T-helper 2 cell treated with Interferon-gamma antibody and Interleukin-4, amounts not matched to agents 5 μg/mL and 100 μg/mL, for 36 hours (primary cell): ENCODE measurements around the gene MCM6.
A peak's percentile ranks its signal among the peaks of the same experiment; 100 is the strongest.
"Not testable (repeated sequence)": the region's sequence is repeated elsewhere in the genome, so short reads cannot be mapped to it uniquely, and the experiment has no call there.

Experiments
- DNase-seq: peaks from one replicate; pipeline ENCODE4 v3.0.0; 2021; ENCODE audit warnings: low spot score
- H3K27ac Mint-ChIP-seq: one replicate; pipeline ENCODE4 v1.8.0; 2021; ENCODE audit warnings: mild to moderate bottlenecking, mixed read lengths
- H3K27me3 Mint-ChIP-seq: one replicate; pipeline ENCODE4 v1.8.0; 2021; ENCODE audit warnings: low read depth, mixed read lengths
- H3K36me3 Mint-ChIP-seq: one replicate; pipeline ENCODE4 v1.8.0; 2021; ENCODE audit warnings: low read depth, mixed read lengths
- H3K4me1 Mint-ChIP-seq: one replicate; pipeline ENCODE4 v1.8.0; 2021; ENCODE audit warnings: low read depth, mixed read lengths
- H3K4me3 Mint-ChIP-seq: one replicate; pipeline ENCODE4 v1.8.0; 2022; ENCODE audit warnings: mild to moderate bottlenecking, moderate library complexity, mixed read lengths
- H3K9me3 Mint-ChIP-seq: one replicate; pipeline ENCODE4 v1.8.0; 2021; ENCODE audit warnings: mixed read lengths

Gene MCM6

DNA sequence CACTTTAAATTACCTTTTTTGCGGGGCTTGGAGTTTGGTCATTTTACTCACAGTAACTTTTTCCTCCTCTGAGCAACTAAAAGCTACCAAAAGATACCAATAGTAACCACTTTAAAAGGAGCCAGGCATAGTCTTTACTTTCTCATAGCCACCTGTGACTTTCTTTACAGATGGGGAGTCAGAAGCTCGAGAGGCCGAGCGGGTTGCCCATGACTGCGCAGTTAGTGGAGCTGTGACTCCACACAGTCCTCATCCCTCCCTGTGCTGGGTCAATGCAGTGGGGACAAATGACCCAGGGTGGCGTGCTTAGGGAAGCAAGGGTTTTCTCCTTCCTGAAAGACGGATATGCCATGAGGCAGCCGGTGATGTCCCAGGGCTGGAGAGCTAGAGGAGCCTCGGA lies 51.1 kb downstream of the MCM6 start:
- no peak overlapping the region for H3K4me3 Mint-ChIP-seq
- DNase-seq = no peak
- H3K27ac Mint-ChIP-seq = no peak overlapping the region

DNA sequence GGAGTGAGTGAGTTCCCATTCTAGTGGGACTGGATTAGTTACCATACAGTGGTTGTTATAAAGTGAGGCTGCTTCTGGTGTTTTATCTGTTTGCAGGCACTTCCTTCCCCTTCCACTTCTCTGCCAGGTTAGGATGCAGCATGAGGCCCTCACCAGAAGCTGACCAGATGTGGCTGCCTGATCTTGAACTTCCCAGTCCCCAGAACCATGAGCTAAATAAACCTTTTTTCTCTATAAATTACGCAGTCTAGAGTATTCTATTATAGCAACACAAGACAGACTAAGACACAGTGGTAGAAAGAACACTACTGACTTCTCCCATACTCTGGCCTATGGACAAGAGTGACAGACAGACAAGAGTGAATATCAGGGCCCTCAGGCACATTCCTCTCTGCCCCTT lies 53.4 kb downstream of the MCM6 start:
- Mint-ChIP-seq H3K4me3 (no peak overlapping the region), H3K27me3 (no peaks in the 10 kb centered on the region), H3K4me1 (peaks cover 39% of the 10 kb centered on the region), H3K9me3 (peaks cover 20% of the 10 kb centered on the region), H3K27ac (peak overlapping the region; percentile 2), H3K36me3 (peaks cover 37% of the 10 kb centered on the region)
- DNase-seq = no peak

More for the DNA sequence above, 51.1 kb downstream of the MCM6 start:
- Mint-ChIP-seq H3K36me3 (peaks cover 36% of the 10 kb centered on the region), H3K9me3 (peaks cover 20% of the 10 kb centered on the region), H3K27me3 (no peaks in the 10 kb centered on the region), H3K4me1 (peaks cover 28% of the 10 kb centered on the region)

DNA sequence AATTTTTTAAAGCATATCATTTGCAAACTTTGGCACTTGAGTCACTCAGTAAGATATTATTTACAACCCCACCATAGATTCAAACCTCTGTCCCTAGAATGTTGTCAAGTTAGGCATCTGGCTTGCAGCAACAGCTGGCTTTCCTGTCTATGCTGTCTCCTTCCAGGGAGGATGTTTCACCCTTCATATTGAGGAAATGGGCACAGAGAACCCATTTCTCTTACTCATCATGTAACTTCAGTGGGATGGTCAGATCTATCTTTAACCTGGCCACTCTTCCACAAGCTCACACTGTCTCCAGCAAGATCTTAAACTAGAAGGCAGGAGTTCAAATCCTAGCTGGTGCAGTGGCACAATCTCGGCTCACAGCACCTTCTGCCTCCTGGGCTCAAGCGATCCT lies 55.1 kb downstream of the MCM6 start:
- Mint-ChIP-seq H3K27me3 (no peaks in the 10 kb centered on the region), H3K4me3 (peak overlapping the region; percentile 79), H3K27ac (peak overlapping the region; percentile 89), H3K36me3 (peaks cover 37% of the 10 kb centered on the region), H3K4me1 (peaks cover 39% of the 10 kb centered on the region), H3K9me3 (peaks cover 20% of the 10 kb centered on the region)
- no peak for DNase-seq

DNA sequence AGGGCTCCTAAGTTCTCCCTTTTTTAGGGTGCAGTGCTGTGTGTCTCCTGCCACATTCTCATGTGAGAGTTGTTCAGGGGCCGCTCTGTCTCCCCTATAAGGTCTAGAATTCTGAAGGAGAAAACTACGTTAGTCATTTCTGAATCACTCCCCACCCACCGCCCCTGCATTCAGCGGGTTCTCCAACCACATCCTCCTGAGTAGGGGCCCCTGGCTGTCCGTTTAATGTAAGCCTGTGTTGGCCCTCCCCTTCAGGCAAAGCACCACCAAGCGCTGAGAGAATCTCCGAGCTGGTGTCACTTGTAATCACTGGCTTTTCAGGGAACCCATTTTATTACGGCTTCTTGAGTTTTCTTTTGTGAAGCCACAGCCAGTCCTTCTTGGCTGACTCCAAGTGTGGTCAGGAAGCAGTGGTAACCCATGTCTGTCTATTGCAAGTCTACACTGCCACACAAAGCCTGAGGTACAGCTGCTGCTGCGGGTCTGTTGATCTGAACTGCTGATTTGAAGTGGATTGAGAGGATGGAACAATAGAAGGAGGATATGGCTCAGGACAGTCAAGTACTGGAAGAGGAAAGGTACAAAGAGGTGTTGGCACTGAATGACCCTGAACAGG lies 56.1 kb downstream of the MCM6 start:
- peak; percentile 93 for DNase-seq
- Mint-ChIP-seq H3K36me3 (peaks cover 38% of the 10 kb centered on the region), H3K4me1 (peaks cover 35% of the 10 kb centered on the region), H3K9me3 (peaks cover 20% of the 10 kb centered on the region), H3K27me3 (no peaks in the 10 kb centered on the region), H3K4me3 (peak overlapping the region; percentile 79), H3K27ac (peak overlapping the region; percentile 89)

DNA sequence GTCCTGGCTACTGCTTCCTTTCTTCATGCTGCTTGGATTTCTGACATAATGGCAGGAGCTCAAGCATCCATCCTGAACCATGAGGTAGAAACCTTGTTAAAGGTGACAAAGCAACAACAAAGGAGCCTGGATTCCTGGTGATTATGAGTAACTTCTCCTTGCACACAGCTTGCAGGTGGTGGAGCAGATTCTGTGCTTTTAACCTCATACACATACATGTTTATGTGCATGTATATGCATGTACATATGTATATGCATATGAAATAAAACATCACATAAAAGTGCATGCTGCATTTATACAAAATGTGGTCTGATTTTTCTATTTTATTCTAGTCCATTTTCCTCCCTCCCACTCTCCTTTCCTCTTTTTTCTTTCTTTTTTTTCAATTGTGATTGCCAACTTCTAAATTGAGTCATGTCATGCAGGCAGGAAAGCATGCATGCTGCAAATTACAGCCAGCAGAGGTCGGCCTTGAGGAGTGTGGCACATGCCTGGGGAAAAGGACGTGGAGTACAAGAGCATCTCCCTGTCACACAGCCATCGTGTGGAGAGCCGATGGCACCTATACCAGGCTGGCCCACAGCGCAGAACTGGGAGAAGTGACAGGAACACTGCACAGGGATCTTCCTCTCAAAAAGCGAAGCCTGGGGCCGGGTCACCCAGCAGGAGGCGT lies 57.2 kb downstream of the MCM6 start:
- peaks cover 35% of the 10 kb centered on the region for H3K4me1 Mint-ChIP-seq
- H3K36me3 Mint-ChIP-seq = peaks cover 35% of the 10 kb centered on the region
- H3K9me3 Mint-ChIP-seq = peaks cover 20% of the 10 kb centered on the region
- H3K27me3 Mint-ChIP-seq = no peaks in the 10 kb centered on the region
- peak overlapping the region; percentile 10 for H3K27ac Mint-ChIP-seq
- peak; percentile 53 for DNase-seq
- no peak overlapping the region for H3K4me3 Mint-ChIP-seq

DNA sequence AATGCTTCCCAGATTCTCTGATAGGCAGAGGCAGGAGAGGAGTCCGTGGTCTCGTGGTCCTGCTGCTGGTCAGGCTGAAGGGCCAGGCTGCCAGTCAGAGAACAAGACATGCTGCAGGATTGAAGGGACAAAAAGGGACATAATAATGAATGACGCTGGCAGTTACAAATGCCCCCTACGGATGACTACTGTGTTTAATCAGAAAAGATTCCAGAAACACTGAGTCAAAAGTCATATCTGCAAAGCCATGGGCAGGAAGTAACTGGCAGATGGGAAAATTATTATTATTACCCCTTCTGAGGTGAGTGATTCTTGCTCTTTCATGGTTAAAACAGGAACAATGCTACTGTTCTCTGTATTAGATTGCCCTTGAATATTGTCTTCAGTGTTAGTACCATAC lies 58.3 kb downstream of the MCM6 start:
- Mint-ChIP-seq H3K4me1 (peaks cover 30% of the 10 kb centered on the region), H3K4me3 (no peak overlapping the region), H3K9me3 (peaks cover 9% of the 10 kb centered on the region), H3K27me3 (no peaks in the 10 kb centered on the region), H3K36me3 (peaks cover 23% of the 10 kb centered on the region), H3K27ac (no peak overlapping the region)
- no peak for DNase-seq

DNA sequence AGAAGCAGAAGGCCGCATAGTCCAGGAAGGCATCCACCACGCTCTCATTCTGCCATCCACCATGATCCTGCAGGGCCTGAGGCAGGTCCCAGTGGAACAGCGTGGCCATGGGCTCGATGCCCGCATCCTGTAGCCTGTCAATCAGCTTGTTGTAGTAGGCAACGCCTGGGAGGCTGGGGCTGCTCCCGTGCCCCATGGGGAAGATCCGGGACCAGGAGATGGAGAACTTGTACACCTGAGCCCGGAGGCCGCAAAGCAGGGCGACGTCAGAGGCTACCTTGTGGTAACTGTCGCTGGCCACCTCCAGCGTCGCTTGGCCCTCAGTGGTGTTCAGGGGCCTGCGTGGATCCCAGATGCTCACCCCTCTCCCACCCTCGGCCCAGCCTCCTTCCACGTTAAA lies 58.8 kb downstream of the MCM6 start:
- no peak for DNase-seq
- no peak overlapping the region for H3K27ac Mint-ChIP-seq
- peaks cover 21% of the 10 kb centered on the region for H3K36me3 Mint-ChIP-seq
- peaks cover 30% of the 10 kb centered on the region for H3K4me1 Mint-ChIP-seq
- no peak overlapping the region for H3K4me3 Mint-ChIP-seq
- H3K9me3 Mint-ChIP-seq = peaks cover 4% of the 10 kb centered on the region
- H3K27me3 Mint-ChIP-seq = no peaks in the 10 kb centered on the region

DNA sequence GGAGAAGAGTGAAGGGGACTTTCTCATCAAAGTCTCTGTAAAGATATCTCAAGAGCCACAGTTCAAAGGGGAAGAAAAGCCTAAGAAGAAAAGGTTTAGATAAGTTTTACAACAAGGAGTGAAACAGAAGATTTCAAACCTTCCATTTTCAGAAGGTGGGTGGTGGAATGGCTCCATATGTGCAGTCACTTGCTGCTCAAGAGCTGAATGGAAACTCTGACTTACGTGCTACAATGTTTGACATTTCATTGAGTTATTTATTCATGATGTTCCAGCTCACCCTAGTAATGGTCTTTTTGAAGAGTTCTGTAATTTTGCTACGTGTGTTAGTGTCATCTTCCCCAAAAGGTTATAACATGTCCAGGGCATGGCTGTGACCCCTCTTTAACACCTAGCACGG lies 61.0 kb downstream of the MCM6 start:
- no peak for DNase-seq
- no peak overlapping the region for H3K4me3 Mint-ChIP-seq
- H3K27ac Mint-ChIP-seq = peak overlapping the region; percentile 43
- H3K36me3 Mint-ChIP-seq = peaks cover 19% of the 10 kb centered on the region
- H3K27me3 Mint-ChIP-seq = no peaks in the 10 kb centered on the region
- H3K9me3 Mint-ChIP-seq = peaks cover 7% of the 10 kb centered on the region
- peaks cover 15% of the 10 kb centered on the region for H3K4me1 Mint-ChIP-seq

DNA sequence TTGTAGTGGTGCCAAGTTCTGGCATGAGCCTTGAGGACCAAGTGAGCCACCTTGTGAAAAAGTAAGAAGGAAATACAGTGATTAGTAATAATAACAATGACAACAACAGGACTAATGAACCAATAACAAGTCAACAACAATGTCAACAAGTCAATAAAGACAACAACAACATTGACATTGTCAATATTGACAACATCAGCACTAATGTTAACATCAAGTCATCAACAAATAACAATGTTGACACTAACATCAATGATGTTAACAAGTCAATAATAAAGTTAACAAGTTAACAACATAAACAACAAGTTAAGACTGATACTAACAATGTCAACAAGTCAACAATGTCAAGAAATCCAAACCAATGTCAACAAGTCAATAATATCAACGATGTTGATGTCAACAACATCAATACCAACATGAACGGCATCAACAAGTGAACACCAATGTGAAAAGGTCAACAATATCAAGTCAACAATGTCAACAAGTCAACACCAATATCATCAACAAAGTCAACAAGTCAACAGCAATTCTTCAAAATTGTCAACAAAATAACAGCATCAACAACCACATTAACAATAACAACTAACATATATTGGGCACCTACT lies 63.2 kb downstream of the MCM6 start:
- peaks cover 3% of the 10 kb centered on the region for H3K4me1 Mint-ChIP-seq
- H3K4me3 Mint-ChIP-seq = no peak overlapping the region
- H3K27ac Mint-ChIP-seq = no peak overlapping the region
- DNase-seq = no peak
- H3K36me3 Mint-ChIP-seq = peaks cover 17% of the 10 kb centered on the region
- no peaks in the 10 kb centered on the region for H3K27me3 Mint-ChIP-seq
- H3K9me3 Mint-ChIP-seq = peaks cover 7% of the 10 kb centered on the region

DNA sequence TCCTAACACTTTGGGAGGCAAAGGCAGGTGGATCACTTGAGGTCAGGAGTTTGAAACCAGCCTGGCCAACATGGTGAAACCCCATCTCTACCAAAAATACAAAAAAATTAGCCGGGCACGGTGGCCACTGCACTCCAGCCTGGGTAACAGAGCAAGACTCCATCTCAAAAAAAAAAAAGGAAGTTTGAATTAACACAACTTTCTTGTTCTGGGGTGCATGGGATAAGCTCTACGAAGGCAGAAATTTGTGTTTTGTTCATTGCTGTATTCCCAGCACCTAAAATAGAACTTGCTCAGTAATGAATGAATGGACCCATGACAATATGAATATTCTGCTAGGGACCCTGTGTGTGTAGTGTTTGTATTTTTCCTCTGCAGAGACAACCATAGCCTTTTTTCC lies 68.4 kb downstream of the MCM6 start:
- H3K4me3 Mint-ChIP-seq, H3K27ac Mint-ChIP-seq, H3K27me3 Mint-ChIP-seq, H3K4me1 Mint-ChIP-seq, DNase-seq, H3K9me3 Mint-ChIP-seq: not testable (repeated sequence)
- H3K36me3 Mint-ChIP-seq = peaks cover 17% of the 10 kb centered on the region

DNA sequence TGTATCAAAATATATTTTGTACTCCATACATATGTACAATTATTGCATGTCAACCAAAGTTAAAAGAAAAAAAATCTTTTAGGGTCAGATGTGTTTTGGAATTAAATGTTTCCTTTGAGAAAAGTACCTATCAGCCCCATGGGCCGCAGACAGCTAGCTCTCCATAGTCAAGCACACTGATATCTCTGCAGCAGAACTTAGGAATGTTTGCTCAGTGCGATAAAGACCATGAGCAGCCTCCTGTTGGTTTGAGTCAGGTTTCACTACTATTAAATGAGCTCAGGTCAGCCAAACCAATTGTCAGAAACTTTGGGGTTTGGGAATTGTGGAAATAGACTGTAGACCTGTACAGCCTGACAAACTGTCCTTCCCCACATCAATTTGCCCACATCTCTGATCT lies 73.0 kb downstream of the MCM6 start:
- H3K27me3 Mint-ChIP-seq = no peaks in the 10 kb centered on the region
- peaks cover 17% of the 10 kb centered on the region for H3K9me3 Mint-ChIP-seq
- H3K27ac Mint-ChIP-seq = no peak overlapping the region
- H3K4me3 Mint-ChIP-seq = no peak overlapping the region
- no peaks in the 10 kb centered on the region for H3K4me1 Mint-ChIP-seq
- H3K36me3 Mint-ChIP-seq = peaks cover 25% of the 10 kb centered on the region
- DNase-seq = no peak

DNA sequence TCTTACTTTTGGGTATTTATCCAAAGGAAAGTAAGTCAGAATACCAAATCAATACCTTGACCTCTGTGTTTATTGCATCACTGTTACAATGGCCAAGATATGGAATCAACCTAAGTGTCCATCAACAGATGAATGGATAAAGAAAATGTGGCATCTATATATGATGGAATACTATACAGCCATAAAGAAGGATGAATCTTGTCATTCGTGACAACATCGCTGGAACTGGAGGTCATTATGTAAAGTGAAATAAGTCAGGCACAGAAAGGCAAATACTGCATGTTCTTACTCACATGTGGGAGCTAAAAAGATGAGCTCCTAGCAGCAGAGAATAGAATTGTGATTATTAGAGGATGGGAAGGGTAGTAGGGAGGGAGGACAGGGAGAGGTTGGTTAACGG lies 73.9 kb downstream of the MCM6 start:
- peaks cover 17% of the 10 kb centered on the region for H3K9me3 Mint-ChIP-seq
- peaks cover 5% of the 10 kb centered on the region for H3K4me1 Mint-ChIP-seq
- peaks cover 27% of the 10 kb centered on the region for H3K36me3 Mint-ChIP-seq
- H3K27ac Mint-ChIP-seq = no peak overlapping the region
- DNase-seq = no peak
- no peak overlapping the region for H3K4me3 Mint-ChIP-seq
- no peaks in the 10 kb centered on the region for H3K27me3 Mint-ChIP-seq

DNA sequence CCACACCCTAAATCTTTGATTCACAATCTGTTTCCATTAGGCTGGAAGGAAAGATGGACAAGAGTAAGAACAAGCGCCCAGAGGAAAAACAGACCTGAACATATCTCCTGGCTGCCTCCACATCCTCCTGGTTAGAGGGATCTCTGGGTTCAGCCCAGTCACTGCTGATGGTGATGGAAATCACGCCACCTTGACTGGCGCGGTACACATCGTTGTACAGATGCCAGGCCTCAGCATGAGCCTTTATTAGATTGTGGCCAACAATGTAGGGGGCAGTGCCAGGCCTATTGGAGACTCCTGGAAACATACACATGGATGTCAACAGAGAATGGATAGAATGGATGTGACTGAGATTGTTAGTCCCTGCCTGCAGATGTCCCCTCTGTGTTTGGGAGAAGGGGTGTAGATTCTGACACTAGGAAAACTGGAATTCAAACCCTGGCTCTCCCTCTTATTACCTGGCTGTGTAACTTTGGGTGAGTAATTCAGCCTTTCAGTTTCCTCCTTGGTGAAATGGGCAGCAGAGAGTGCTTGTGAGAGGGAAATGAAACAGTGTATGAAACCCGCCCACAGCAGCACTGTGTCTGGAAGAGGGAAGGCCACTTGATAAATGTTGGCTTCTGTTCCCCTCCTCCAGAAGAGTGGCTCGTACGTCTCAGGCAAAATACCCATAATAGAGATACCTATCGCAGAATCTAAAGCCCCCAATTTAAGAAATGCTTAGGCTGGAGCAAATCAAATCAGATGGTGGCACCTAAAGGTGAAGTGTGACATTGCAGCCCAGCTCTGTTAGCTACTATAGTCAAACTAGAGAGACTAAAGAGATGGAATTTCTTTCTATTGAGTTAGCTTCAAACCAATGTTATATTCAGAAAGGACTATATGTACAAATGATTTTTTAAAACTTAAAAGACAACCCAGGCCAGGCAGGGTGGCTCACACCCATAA lies 75.5 kb downstream of the MCM6 start:
- Mint-ChIP-seq H3K9me3 (peaks cover 17% of the 10 kb centered on the region), H3K4me3 (no peak overlapping the region), H3K27ac (no peak overlapping the region), H3K36me3 (peaks cover 27% of the 10 kb centered on the region), H3K27me3 (no peaks in the 10 kb centered on the region), H3K4me1 (peaks cover 6% of the 10 kb centered on the region)
- no peak for DNase-seq

DNA sequence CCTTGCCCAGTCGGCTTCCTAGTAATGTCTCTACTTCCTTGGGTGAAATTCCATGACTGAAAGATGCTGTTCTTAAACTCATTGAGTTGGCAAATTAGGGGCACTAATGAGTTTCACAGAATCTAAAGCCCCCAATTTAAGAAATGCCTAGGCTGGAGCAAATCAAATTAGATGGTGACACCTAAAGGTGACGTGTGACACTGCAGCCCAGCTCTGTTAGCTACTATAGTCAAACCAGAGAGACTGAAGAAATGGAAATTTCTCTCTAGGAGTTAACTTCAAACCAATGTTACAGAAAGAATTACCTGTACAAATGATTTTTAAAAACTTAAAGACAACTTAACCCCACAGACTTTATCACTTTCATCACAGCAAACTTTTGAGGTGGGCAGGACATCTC lies 76.5 kb downstream of the MCM6 start:
- no peak overlapping the region for H3K27ac Mint-ChIP-seq
- peaks cover 17% of the 10 kb centered on the region for H3K9me3 Mint-ChIP-seq
- peaks cover 27% of the 10 kb centered on the region for H3K36me3 Mint-ChIP-seq
- peaks cover 9% of the 10 kb centered on the region for H3K4me1 Mint-ChIP-seq
- DNase-seq = no peak
- H3K4me3 Mint-ChIP-seq = no peak overlapping the region
- no peaks in the 10 kb centered on the region for H3K27me3 Mint-ChIP-seq
